ENCODE measurements around the gene C10orf95. TPM values are rescaled to one million over a fixed set of nuclear protein-coding genes. Genes with fewer than 3 reads are reported as not detected.

C10orf95 gene
- total and polyA plus RNA-seq, 2 of the 13 experiments (the other 11 are each of a cell fraction or from before 2014, with no cell fraction given), result 0.05 to 0.07 TPM

GRCh38 chr10:102426803-102427287 lies 24.5 kb downstream of the C10orf95 start (continued):
- TF ChIP-seq ATF7-NPFF (CRISPR knock-in tag; IDR thresholded peaks at IDR 0.05; ENCODE audit: low read depth) (no peak), POGZ (CRISPR knock-in tag; IDR thresholded peaks at IDR 0.05) (no peak), ARNT (IDR thresholded peaks at IDR 0.05) (no peak)

- H3K27me3 ChIP-seq (ENCODE audit: control insufficient read depth in 1 of 2, insufficient read depth in 2 of 2, low read length in 2 of 2), result no peaks in the 10 kb centered on the region
- 85% methylated on average over 1 of the region's 1 CpG for WGBS (ENCODE audit: low lambda C conversion rate)
- in situ Hi-C loops (cut with HindIII; ENCODE audit: extremely low pct_ligation_motif_present, low pct_unique_long_range_greater_than_20kb) (no loop called here), intact Hi-C loops (cut with micrococcal nuclease; ENCODE audit: unreplicated experiment) (no loop called here)
- no peak overlapping the region for H2AFZ ChIP-seq (ENCODE audit: low read length)
- ChIA-PET CTCF (ENCODE audit: low intra/inter-chr PET ratio, low total read pairs) (no interaction called here), POLR2A (interaction anchor here (1.3 kb wide), 1 partner anchor 26 kb away, joined by 5 read pairs; the partner anchor contains the start of gene C10orf95)
- peaks cover 18% of the 10 kb centered on the region for H3K4me1 ChIP-seq (ENCODE audit: insufficient read depth, low read length)
- TF ChIP-seq ZFP36L1 (CRISPR knock-in tag; IDR thresholded peaks at IDR 0.05) (no peak), ZNF205 (CRISPR knock-in tag; IDR thresholded peaks at IDR 0.05) (no peak), HNRNPH1 (optimal IDR thresholded peaks at IDR 0.05; ENCODE audit: low read depth, low read length) (no peak), GZF1 (CRISPR knock-in tag; IDR thresholded peaks at IDR 0.05) (no peak), ZNF335 (CRISPR knock-in tag; IDR thresholded peaks at IDR 0.05) (no peak), NFAT5 (CRISPR knock-in tag; IDR thresholded peaks at IDR 0.05) (no peak)
- no peaks in the 10 kb centered on the region for H3K9me3 ChIP-seq (ENCODE audit: low read length)
- H4K20me1 ChIP-seq (ENCODE audit: insufficient read depth, low read length), result no peaks in the 10 kb centered on the region
- H3K27ac ChIP-seq (ENCODE audit: extremely low read length, insufficient read depth, low read length), result no peak overlapping the region
- no peak overlapping the region for H3K9ac ChIP-seq (ENCODE audit: insufficient read depth, low read depth, low read length)
- H3K4me3 ChIP-seq (replicated peaks in 1 of 3; ENCODE audit: insufficient read depth in 1 of 3, low read depth in 2 of 3, low read length in 3 of 3), result no peak overlapping the region
- FAIRE-seq (no peak), ATAC-seq (no peak), DNase-seq (ENCODE audit: low spot score) (no peak)
- peaks cover 1 to 14% of the 10 kb centered on the region in 2 experiments; a peak in 3 of 5 replicates for H3K36me3 ChIP-seq (replicated peaks in 1 of 2; ENCODE audit: control insufficient read depth in 1 of 2, insufficient read depth in 2 of 2, low read length in 2 of 2)
- BruUV-seq (replicated peaks), result no TSS peak
- no peaks in the 10 kb centered on the region for H3K79me2 ChIP-seq (ENCODE audit: insufficient read depth, low read length)
- H3K4me2 ChIP-seq (ENCODE audit: low read depth, low read length), result no peak overlapping the region
Measured at GRCh38 chr10:102425444-102425843, 25.9 kb downstream of the C10orf95 start.
